Spleen (tissue), 11 donors: ENCODE results near the gene MYBPHL. TPM values are rescaled to one million over a fixed set of nuclear protein-coding genes. Genes with fewer than 3 reads are reported as not detected.

Source experiments
- DNase-seq: peaks from one replicate; pipeline ENCODE4 v3.0.0-alpha.2; 2020
- H3K27ac ChIP-seq, 8 donors: fragments of 200-600 bp; sonication (generic) in 7 of 8; 1 replicate in 4 of 8; 2 replicates in 4 of 8; pipeline versions ENCODE4 v1.5.0 to v1.8.0; 2016 to 2021; ENCODE audit warnings: inconsistent platforms in 4 of 8, mild to moderate bottlenecking in 4 of 8, moderate library complexity in 1 of 8
- H3K27me3 ChIP-seq, 7 donors: fragments of 200-600 bp; sonication (generic) in 6 of 7; replicated peaks in 1 of 7; 1 replicate in 4 of 7; 2 replicates in 3 of 7; pipeline versions ENCODE4 v1.5.0 to v1.8.0; 2016 to 2021; ENCODE audit warnings: inconsistent platforms in 3 of 7, mild to moderate bottlenecking in 1 of 7
- H3K36me3 ChIP-seq, 6 donors: fragments of 200-600 bp; sonication (generic) in 5 of 6; 1 replicate in 4 of 6; 2 replicates in 2 of 6; pipeline versions ENCODE4 v1.5.0 to v1.8.0; 2016 to 2021; ENCODE audit warnings: inconsistent platforms in 2 of 6
- H3K4me1 ChIP-seq, 6 donors: fragments of 200-600 bp; sonication (generic) in 5 of 6; 1 replicate in 3 of 6; 2 replicates in 3 of 6; pipeline versions ENCODE4 v1.5.0 to v1.8.0; 2016 to 2021; ENCODE audit warnings: inconsistent platforms in 3 of 6
- H3K4me3 ChIP-seq, 8 donors: fragments of 200-600 bp; sonication (generic) in 7 of 8; 1 replicate in 4 of 8; 2 replicates in 4 of 8; pipeline versions ENCODE4 v1.5.0 to v1.8.0; 2016 to 2021; ENCODE audit warnings: inconsistent platforms in 4 of 8, mild to moderate bottlenecking in 4 of 8, moderate library complexity in 2 of 8
- H3K9me3 ChIP-seq, 8 donors: fragments of 200-600 bp; sonication (generic) in 7 of 8; 1 replicate in 4 of 8; 2 replicates in 4 of 8; pipeline versions ENCODE4 v1.5.0 to v1.8.0; 2016 to 2021; ENCODE audit warnings: inconsistent platforms in 4 of 8
- CTCF ChIP-seq, 11 experiments: fragments of 200-600 bp in 7 of 11; fragments of 450-650 bp in 4 of 11; sonication (generic) in 4 of 11; IDR thresholded peaks in 8 of 11; conservative IDR thresholded peaks in 3 of 11; 1 replicate in 7 of 11; 2 replicates in 4 of 11; pipeline versions ENCODE4 v1.4.0 to v1.8.0; 2016 to 2021; ENCODE audit warnings: antibody characterized with exemption in 11 of 11, inconsistent platforms in 4 of 11, mild to moderate bottlenecking in 1 of 11
- POLR2A ChIP-seq, 3 donors: fragments of 450-650 bp; IDR thresholded peaks; one replicate each; pipeline ENCODE4 v1.5.1; 2017; ENCODE audit warnings: antibody characterized with exemption in 3 of 3, mild to moderate bottlenecking in 1 of 3
- POLR2AphosphoS5 ChIP-seq, 3 donors: sonication (generic); formaldehyde crosslinking; IDR thresholded peaks; one replicate each; pipeline ENCODE4 v1.5.1; 2017; ENCODE audit warnings: antibody characterized with exemption in 3 of 3
- WGBS, 5 donors: extraction: QIAGEN DNeasy Blood & Tissue Kit in 3 of 5; methylation state at CpG; one replicate each; pipeline versions ENCODE4 v1.1.5 to v1.1.7; 2013 to 2018; 5-methylcytosine and 5-hydroxymethylcytosine counted together
- intact Hi-C: fragments of 100-400 bp; cut with DNase I; formaldehyde crosslinking; loops from one replicate; pipeline ENCODE4 v1.15.0; 2023; ENCODE audit warnings: low total_unique reads
- polyA plus RNA-seq, 3 donors: library from polyadenylated mRNA; stranded (reverse); fragments of 200-250 nt; gene quantifications; one replicate each; pipeline ENCODE4 v1.2.1, GENCODE V29; 2013
- total RNA-seq, 7 donors: library from RNA; depleted of rRNA in 3 of 7; stranded (reverse); fragments of >200 nt in 3 of 7; fragmentation: NEBNext Ultra II Directional in 4 of 7; extraction: Animal tissue kit (Norgen Biotek cat#: 25700) in 4 of 7; gene quantifications; one replicate each; pipeline versions ENCODE4 v1.1.0 to v1.2.1, GENCODE V29; 2016 to 2021
- donor health status: healthy with polysubstance abuse.
- donor health status: DM: no; HTN: no; CAD: no; lungs with moderate emphysema.
- donor health status: DM: no; HTN: no; CAD: no.
- donor health status: Bipolar disorder and iron deficiency.
- donor health status: healthy.
- donor health status: DM: no; HTN: no; CAD: no.
- donor health status: DM: yes; HTN: yes; CAD: no.

MYBPHL gene
- total and polyA plus RNA-seq, 10 donors, result not detected

GRCh38 chr1:109269212-109269980, 37.4 kb downstream of the MYBPHL start:
- TF ChIP-seq POLR2A (IDR thresholded peaks at IDR 0.05), result no peak
- TF ChIP-seq POLR2AphosphoS5 (IDR thresholded peaks at IDR 0.05), result no peak
- no peak for TF ChIP-seq CTCF (IDR thresholded peaks at IDR 0.05 in 8 of 11, conservative IDR thresholded peaks at IDR 0.05 in 3 of 11)
- peaks cover 0 to 6% (median 0%) of the 10 kb centered on the region in 7 donors for H3K27me3 ChIP-seq
- peaks cover 0 to 10% (median 0%) of the 10 kb centered on the region in 6 donors for H3K4me1 ChIP-seq
- WGBS, 5 donors, result 89 to 93% (median 92%) methylated on average over 14 to 33 of the region's 33 CpGs
- no peak overlapping the region for H3K4me3 ChIP-seq
- no peak overlapping the region for H3K27ac ChIP-seq
- no peaks in the 10 kb centered on the region for H3K9me3 ChIP-seq
- H3K36me3 ChIP-seq, result no peaks in the 10 kb centered on the region
- DNase-seq, result peak; percentile 68
- intact Hi-C loops, result no loop called here

DNA sequence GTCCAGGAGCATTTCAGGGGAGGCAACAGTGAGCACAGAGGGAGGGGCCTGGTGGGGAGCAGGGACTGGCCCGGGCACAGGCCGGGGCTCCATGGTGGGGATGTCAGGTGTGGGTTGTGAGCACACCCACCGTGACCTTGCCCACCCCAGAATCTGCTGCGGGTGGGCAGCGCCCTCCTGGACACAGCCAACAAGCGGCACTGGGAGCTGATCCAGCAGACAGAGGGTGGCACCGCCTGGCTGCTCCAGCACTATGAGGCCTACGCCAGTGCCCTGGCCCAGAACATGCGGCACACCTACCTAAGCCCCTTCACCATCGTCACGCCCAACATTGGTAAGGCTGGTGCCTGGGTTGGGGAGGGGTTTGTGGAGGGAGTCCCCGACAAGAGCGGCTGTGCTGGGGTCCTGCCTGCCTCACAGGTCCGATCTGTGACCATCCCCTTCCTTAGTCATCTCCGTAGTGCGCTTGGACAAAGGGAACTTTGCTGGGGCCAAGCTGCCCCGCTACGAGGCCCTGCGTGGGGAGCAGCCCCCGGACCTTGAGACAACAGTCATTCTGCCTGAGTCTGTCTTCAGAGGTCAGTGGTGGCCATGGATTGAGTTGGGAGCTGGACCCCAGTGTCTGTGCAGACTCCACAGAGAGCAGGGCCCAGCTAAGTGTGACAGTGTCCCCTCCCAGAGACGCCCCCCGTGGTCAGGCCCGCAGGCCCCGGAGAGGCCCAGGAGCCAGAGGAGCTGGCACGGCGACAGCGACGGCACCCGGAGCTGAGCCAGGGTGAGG, 38.2 kb downstream of the MYBPHL start:
- 90 to 96% (median 93%) methylated on average over 15 to 29 of the region's 29 CpGs for WGBS, 5 donors
- no peak overlapping the region for H3K27ac ChIP-seq
- H3K9me3 ChIP-seq, result no peaks in the 10 kb centered on the region
- DNase-seq, result peak; percentile 69
- intact Hi-C loops, result no loop called here
- H3K4me3 ChIP-seq, result no peak overlapping the region
- TF ChIP-seq POLR2AphosphoS5 (IDR thresholded peaks at IDR 0.05), result no peak
- TF ChIP-seq CTCF (IDR thresholded peaks at IDR 0.05 in 8 of 11, conservative IDR thresholded peaks at IDR 0.05 in 3 of 11), result no peak
- TF ChIP-seq POLR2A (IDR thresholded peaks at IDR 0.05), result no peak
- H3K36me3 ChIP-seq, result no peaks in the 10 kb centered on the region
- H3K27me3 ChIP-seq, result peaks cover 0 to 4% (median 0%) of the 10 kb centered on the region in 7 donors
- peaks cover 0 to 8% (median 3%) of the 10 kb centered on the region in 6 donors for H3K4me1 ChIP-seq

- no peak overlapping the region for H3K27ac ChIP-seq
- 88 to 95% (median 89%) methylated on average over 10 to 17 of the region's 17 CpGs for WGBS, 5 donors
- no peaks in the 10 kb centered on the region for H3K9me3 ChIP-seq
- TF ChIP-seq POLR2A (IDR thresholded peaks at IDR 0.05), result no peak
- no peak for TF ChIP-seq CTCF (IDR thresholded peaks at IDR 0.05 in 8 of 11, conservative IDR thresholded peaks at IDR 0.05 in 3 of 11)
- no peak for TF ChIP-seq POLR2AphosphoS5 (IDR thresholded peaks at IDR 0.05)
- H3K36me3 ChIP-seq, result no peaks in the 10 kb centered on the region
- no peak overlapping the region for H3K4me3 ChIP-seq
- H3K4me1 ChIP-seq, result peaks cover 0 to 11% (median 7%) of the 10 kb centered on the region in 6 donors
- DNase-seq, result peak; percentile 69
- peaks cover 0 to 8% (median 0%) of the 10 kb centered on the region in 7 donors for H3K27me3 ChIP-seq
- intact Hi-C loops, result no loop called here
These were observed 39.0 kb downstream of the MYBPHL start for GRCh38 chr1:109267743-109268300.
